A549 treated with Mapracorat at 1 μM for 4 hours (cell line): ENCODE data around the gene TNKS2. TPM values are rescaled to one million over a fixed set of nuclear protein-coding genes. Genes with fewer than 3 reads are reported as not detected.

Experiments
- total RNA-seq: library from RNA; stranded (reverse); fragments of 200-300 nt; extraction: Qiagen RNA extraction; gene quantifications from 5 replicates; pipeline ENCODE4 v1.2.3, GENCODE V29; 2022

Gene TNKS2
- total RNA-seq, result 15.6 to 21.2 TPM (median 20.9 TPM) in 5 replicates

GRCh38 chr10:91797874-91798648 lies at the start of gene TNKS2:
TSS of gene TNKS2 (plus strand) at chr10:91798426. CDS start at chr10:91798691, 265 bp downstream.

GRCh38 chr10:91909117-91909677 lies 111.0 kb downstream of the TNKS2 start, which contains the start of gene FGFBP3:
TSS of gene FGFBP3 (minus strand) at chr10:91909486. CDS start at chr10:91908969, 517 bp downstream.

Other genes starting within 250 kb of the TNKS2 start
- 22.1 to 28.4 TPM (median 23.7 TPM) in 5 replicates for gene PPP1R3C, start 165.4 kb upstream of the TNKS2 start, total RNA-seq
- 2.2 to 3.1 TPM (median 2.4 TPM) in 5 replicates for gene FGFBP3, start 111.1 kb downstream of the TNKS2 start, total RNA-seq
- gene BTAF1, start 125.3 kb downstream of the TNKS2 start, total RNA-seq, result 10.3 to 14.4 TPM (median 13.7 TPM) in 5 replicates